ENCODE measurements around the gene TINAG. TPM values are rescaled to one million over a fixed set of nuclear protein-coding genes. Genes with fewer than 3 reads are reported as not detected.

The TINAG gene
- total and polyA plus RNA-seq, 2 donors (not counting 3 experiments of a cell fraction or from before 2014, with no cell fraction given) = not detected

- no TSS peak for BruUV-seq (replicated peaks)
- H3K9ac ChIP-seq (replicated peaks; ENCODE audit: extremely low read depth, insufficient read depth, low read length) = no peak overlapping the region
- no peaks in the 10 kb centered on the region for H3K9me1 ChIP-seq (replicated peaks; ENCODE audit: control insufficient read depth, extremely low read depth, insufficient read depth, low read length)
- H3K79me2 ChIP-seq (ENCODE audit: control insufficient read depth, insufficient read depth, low read length) = no peaks in the 10 kb centered on the region
- no peak overlapping the region for H2AFZ ChIP-seq (ENCODE audit: low read depth, low read length)
- no peak overlapping the region for H3K4me2 ChIP-seq (ENCODE audit: insufficient read depth, low read length)
- CTCF ChIA-PET = interaction anchor here (0.5 to 1.1 kb wide), 3 partner anchors 8 to 245 kb away, joined by 3 read pairs; no protein-coding TSS in a partner anchor
- no peak overlapping the region for H3K4me3 ChIP-seq (replicated peaks in 1 of 3; ENCODE audit: insufficient read depth in 1 of 3, low read depth in 1 of 3, low read length in 3 of 3)
- POLR2A ChIA-PET = no interaction called here
- DNase-seq (ENCODE audit: low read depth, low spot score) = no peak
- TF ChIP-seq MYC (IDR thresholded peaks at IDR 0.05; ENCODE audit: low read depth, low read length) = no peak
- TF ChIP-seq MAX (IDR thresholded peaks at IDR 0.05; ENCODE audit: insufficient read depth, insufficient read length) = no peak
- no peak for TF ChIP-seq CTCF (IDR thresholded peaks at IDR 0.05; ENCODE audit: extremely low read depth in 1 of 2, insufficient read depth in 1 of 2, low read depth in 1 of 2, low read length in 2 of 2)
- no peak for TF ChIP-seq JUN (IDR thresholded peaks at IDR 0.05; ENCODE audit: borderline replicate concordance, insufficient read depth, insufficient read length, low read depth)
- TF ChIP-seq FOS (IDR thresholded peaks at IDR 0.05; ENCODE audit: borderline replicate concordance, insufficient read depth, low read length) = no peak
- no peak for TF ChIP-seq GATA2 (IDR thresholded peaks at IDR 0.05; ENCODE audit: insufficient read depth, insufficient read length, low read depth, low read length)
- TF ChIP-seq POLR2AphosphoS5 (IDR thresholded peaks at IDR 0.05; ENCODE audit: insufficient read depth, low read depth, low read length) = no peak
- TF ChIP-seq EZH2 (IDR thresholded peaks at IDR 0.05; ENCODE audit: borderline replicate concordance, low read depth, low read length, severe bottlenecking) = no peak
- no peak for TF ChIP-seq POLR2A (IDR thresholded peaks at IDR 0.05; ENCODE audit: low read depth, low read length)
- H3K9me3 ChIP-seq (replicated peaks; ENCODE audit: control insufficient read depth, insufficient read depth, low read length) = no peaks in the 10 kb centered on the region
- intact Hi-C loops (cut with micrococcal nuclease) = no loop called here
- no peaks in the 10 kb centered on the region for H3K4me1 ChIP-seq (ENCODE audit: control insufficient read depth, extremely low read depth, insufficient read depth, low read length)
- H4K20me1 ChIP-seq (replicated peaks; ENCODE audit: control insufficient read depth, extremely low read depth, insufficient read depth, low read length) = no peaks in the 10 kb centered on the region
- dilution Hi-C loops (cut with MboI; ENCODE audit: extremely low pct_ligation_motif_present, low sequenced_read_pairs) = no loop called here
- H3K36me3 ChIP-seq (ENCODE audit: control insufficient read depth in 2 of 2, extremely low read depth in 1 of 2, insufficient read depth in 2 of 2, low read length in 2 of 2) = no peaks in the 10 kb centered on the region
- no peaks in the 10 kb centered on the region for H3K27me3 ChIP-seq (ENCODE audit: control insufficient read depth in 2 of 2, insufficient read depth in 2 of 2, low read length in 2 of 2)
- H3K27ac ChIP-seq (ENCODE audit: insufficient read depth, low read depth, low read length) = no peak overlapping the region
- no peak for FAIRE-seq
Observed at GRCh38 chr6:54411767-54412166, 103.5 kb downstream of the TINAG start.
